Lower leg skin (tissue), 4 donors: ENCODE data around the gene AGO3. TPM values are rescaled to one million over a fixed set of nuclear protein-coding genes. Genes with fewer than 3 reads are reported as not detected.

Experiments used
- DNase-seq, 2 donors: peaks; one replicate each; pipeline ENCODE4 v3.0.0-alpha.2; 2019; ENCODE audit warnings: low spot score in 2 of 2
- H3K4me3 ChIP-seq: fragments of 200-600 bp; sonication (generic); 2 replicates; pipeline ENCODE4 v1.5.1; 2017; ENCODE audit warnings: mild to moderate bottlenecking, low read depth; ENCODE audit not compliant: poor library complexity, severe bottlenecking
- CTCF ChIP-seq, 3 donors: fragments of 450-650 bp; IDR thresholded peaks; one replicate each; pipeline ENCODE4 v1.5.1; 2016; ENCODE audit warnings: antibody characterized with exemption in 3 of 3, mild to moderate bottlenecking in 3 of 3, moderate library complexity in 2 of 3
- POLR2A ChIP-seq, 2 donors: fragments of 450-650 bp; IDR thresholded peaks; one replicate each; pipeline ENCODE4 v1.6.1; 2016 to 2017; ENCODE audit warnings: antibody characterized with exemption in 2 of 2, mild to moderate bottlenecking in 1 of 2, moderate library complexity in 1 of 2
- WGBS, 2 donors: methylation state at CpG; one replicate each; pipeline ENCODE4 v1.1.5; 2018; 5-methylcytosine and 5-hydroxymethylcytosine counted together
- intact Hi-C: fragments of 100-400 bp; cut with DNase I; formaldehyde crosslinking; loops from one replicate; pipeline ENCODE4 v1.15.0; 2023; ENCODE audit warnings: low total_unique reads
- total RNA-seq, 4 donors: library from RNA; depleted of rRNA; stranded (reverse); fragments of >200 nt; gene quantifications; one replicate each; pipeline ENCODE4 v1.1.0, GENCODE V29; 2016

Gene AGO3
- total RNA-seq, 4 donors from 2014 or later, result 11.5 to 25.8 (median 20.9) TPM

GRCh38 chr1:36089393-36090121 lies 158.7 kb downstream of the AGO3 start:
- 2 to 4% methylated on average over 32 of the region's 32 CpGs for WGBS, 2 donors
- intact Hi-C loops, result no loop called here
- peak in 1 of 2 donors; percentile 76 for DNase-seq
- peak overlapping the region; percentile 77 for H3K4me3 ChIP-seq
- TF ChIP-seq POLR2A (IDR thresholded peaks at IDR 0.05), result no peak
- TF ChIP-seq CTCF (IDR thresholded peaks at IDR 0.05), result no peak

GRCh38 chr1:36091141-36091540 lies 160.2 kb downstream of the AGO3 start:
- intact Hi-C loops, result no loop called here
- TF ChIP-seq POLR2A (IDR thresholded peaks at IDR 0.05) (no peak), CTCF (IDR thresholded peaks at IDR 0.05) (no peak)
- 80 to 92% methylated on average over 4 of the region's 4 CpGs for WGBS, 2 donors
- no peak overlapping the region for H3K4me3 ChIP-seq
- DNase-seq, result peak in 1 of 2 donors; percentile 71

- no peak overlapping the region for H3K4me3 ChIP-seq
- no peak for TF ChIP-seq CTCF (IDR thresholded peaks at IDR 0.05)
- no peak for TF ChIP-seq POLR2A (IDR thresholded peaks at IDR 0.05)
- peak in 1 of 2 donors; percentile 79 for DNase-seq
- WGBS, 2 donors, result 87 to 90% methylated on average over 12 to 13 of the region's 13 CpGs
- intact Hi-C loops, result no loop called here
Observed at GRCh38 chr1:36091698-36092097, 160.8 kb downstream of the AGO3 start.

- 93 to 95% methylated on average over 17 of the region's 17 CpGs for WGBS, 2 donors
- intact Hi-C loops, result no loop called here
- no peak for DNase-seq
- TF ChIP-seq CTCF (IDR thresholded peaks at IDR 0.05) (no peak), POLR2A (IDR thresholded peaks at IDR 0.05) (no peak)
- no peak overlapping the region for H3K4me3 ChIP-seq
Observed at GRCh38 chr1:36092166-36092797, 161.4 kb downstream of the AGO3 start.

- WGBS, 2 donors, result 93 to 95% methylated on average over 9 of the region's 9 CpGs
- no peak for DNase-seq
- TF ChIP-seq CTCF (IDR thresholded peaks at IDR 0.05) (no peak), POLR2A (IDR thresholded peaks at IDR 0.05) (no peak)
- intact Hi-C loops, result no loop called here
- no peak overlapping the region for H3K4me3 ChIP-seq
Observed at GRCh38 chr1:36092798-36093185, 161.9 kb downstream of the AGO3 start.
